Activated T-helper 1 cell treated with anti-CD3 and anti-CD28 coated beads, Interleukin-12 subunit alpha, Interleukin-12 subunit beta, Interleukin-2, Interleukin-4 antibody, amounts not matched to agents 30 ng/mL and 10 ng/mL and 1 ng/mL, durations not matched to agents 14 hours and 24 hours and 36 hours (primary cell): ENCODE results near the gene VSIG10L2. TPM values are rescaled to one million over a fixed set of nuclear protein-coding genes. Genes with fewer than 3 reads are reported as not detected.
"Not testable (repeated sequence)": the region's sequence is repeated elsewhere in the genome, so short reads cannot be mapped to it uniquely, and the experiment has no call there.

ENCODE experiments used
- DNase-seq: peaks from one replicate; pipeline ENCODE4 v3.0.0; 2021; ENCODE audit warnings: low spot score
- H3K27ac Mint-ChIP-seq: one replicate; pipeline ENCODE4 v1.8.0; 2021; ENCODE audit warnings: mild to moderate bottlenecking, mixed read lengths
- H3K27me3 Mint-ChIP-seq: one replicate; pipeline ENCODE4 v1.8.0; 2022; ENCODE audit warnings: mild to moderate bottlenecking, moderate library complexity, mixed read lengths; ENCODE audit not compliant: insufficient read depth
- H3K36me3 Mint-ChIP-seq: one replicate; pipeline ENCODE4 v1.8.0; 2021; ENCODE audit warnings: low read depth, mixed read lengths
- H3K4me1 Mint-ChIP-seq: one replicate; pipeline ENCODE4 v1.8.0; 2021; ENCODE audit warnings: low read depth, mixed read lengths
- H3K4me3 Mint-ChIP-seq: one replicate; pipeline ENCODE4 v1.8.0; 2021; ENCODE audit warnings: mild to moderate bottlenecking, moderate library complexity, mixed read lengths
- H3K9me3 Mint-ChIP-seq: one replicate; pipeline ENCODE4 v1.8.0; 2021; ENCODE audit warnings: mixed read lengths
- intact Hi-C: fragments of 100-400 bp; cut with micrococcal nuclease; formaldehyde crosslinking; loops from one replicate; pipeline ENCODE4 v1.15.1; 2024
- total RNA-seq: library from RNA; stranded (reverse); gene quantifications from 2 replicates; pipeline ENCODE4 v1.2.3, GENCODE V29; 2022

The VSIG10L2 gene
- total RNA-seq, 1 donor from 2014 or later: not detected

- no peaks in the 10 kb centered on the region for H3K9me3 Mint-ChIP-seq
- peaks cover 8% of the 10 kb centered on the region for H3K27me3 Mint-ChIP-seq
- DNase-seq: no peak
- no peak overlapping the region for H3K4me3 Mint-ChIP-seq
- intact Hi-C loops: no loop called here
- H3K4me1 Mint-ChIP-seq: no peaks in the 10 kb centered on the region
- H3K36me3 Mint-ChIP-seq: no peaks in the 10 kb centered on the region
- H3K27ac Mint-ChIP-seq: no peak overlapping the region
Observed at GRCh38 chr11:125971618-125972017, 25.8 kb downstream of the VSIG10L2 start.

- Mint-ChIP-seq H3K9me3 (no peaks in the 10 kb centered on the region), H3K4me1 (no peaks in the 10 kb centered on the region), H3K36me3 (no peaks in the 10 kb centered on the region), H3K4me3 (no peak overlapping the region), H3K27me3 (peaks cover 4% of the 10 kb centered on the region), H3K27ac (no peak overlapping the region)
- no peak for DNase-seq
- intact Hi-C loops: no loop called here
Observed at GRCh38 chr11:125974284-125974683, 28.4 kb downstream of the VSIG10L2 start.

- intact Hi-C loops: no loop called here
- Mint-ChIP-seq H3K4me3 (no peak overlapping the region), H3K4me1 (no peaks in the 10 kb centered on the region), H3K9me3 (no peaks in the 10 kb centered on the region), H3K36me3 (no peaks in the 10 kb centered on the region), H3K27me3 (peaks cover 4% of the 10 kb centered on the region), H3K27ac (no peak overlapping the region)
- DNase-seq: no peak
Observed at GRCh38 chr11:125975634-125976033, 29.8 kb downstream of the VSIG10L2 start.

- H3K4me3 Mint-ChIP-seq: no peak overlapping the region
- DNase-seq: no peak
- peaks cover 4% of the 10 kb centered on the region for H3K27me3 Mint-ChIP-seq
- no peaks in the 10 kb centered on the region for H3K9me3 Mint-ChIP-seq
- intact Hi-C loops: no loop called here
- no peaks in the 10 kb centered on the region for H3K36me3 Mint-ChIP-seq
- H3K4me1 Mint-ChIP-seq: no peaks in the 10 kb centered on the region
- H3K27ac Mint-ChIP-seq: no peak overlapping the region
Observed at GRCh38 chr11:125976156-125976555, 30.3 kb downstream of the VSIG10L2 start.

- Mint-ChIP-seq H3K27ac (no peak overlapping the region), H3K9me3 (no peaks in the 10 kb centered on the region), H3K4me3 (no peak overlapping the region), H3K4me1 (no peaks in the 10 kb centered on the region), H3K27me3 (peaks cover 2% of the 10 kb centered on the region), H3K36me3 (no peaks in the 10 kb centered on the region)
- intact Hi-C loops: no loop called here
- no peak for DNase-seq
Observed at GRCh38 chr11:125977333-125977732, 31.5 kb downstream of the VSIG10L2 start.

- no peaks in the 10 kb centered on the region for H3K36me3 Mint-ChIP-seq
- no peaks in the 10 kb centered on the region for H3K27me3 Mint-ChIP-seq
- no peak for DNase-seq
- intact Hi-C loops: no loop called here
- no peaks in the 10 kb centered on the region for H3K4me1 Mint-ChIP-seq
- no peak overlapping the region for H3K4me3 Mint-ChIP-seq
- H3K9me3 Mint-ChIP-seq: no peaks in the 10 kb centered on the region
- no peak overlapping the region for H3K27ac Mint-ChIP-seq
Observed at GRCh38 chr11:125978181-125978716, 32.4 kb downstream of the VSIG10L2 start.

- Mint-ChIP-seq H3K27me3 (no peaks in the 10 kb centered on the region), H3K9me3 (no peaks in the 10 kb centered on the region), H3K36me3 (no peaks in the 10 kb centered on the region), H3K4me3 (no peak overlapping the region), H3K4me1 (no peaks in the 10 kb centered on the region), H3K27ac (no peak overlapping the region)
- intact Hi-C loops: no loop called here
- DNase-seq: no peak
Observed at GRCh38 chr11:125978778-125979407, 33.0 kb downstream of the VSIG10L2 start.

GRCh38 chr11:125979511-125979910, 33.7 kb downstream of the VSIG10L2 start:
- H3K9me3 Mint-ChIP-seq: no peaks in the 10 kb centered on the region
- DNase-seq: no peak
- intact Hi-C loops: no loop called here
- no peaks in the 10 kb centered on the region for H3K27me3 Mint-ChIP-seq
- no peaks in the 10 kb centered on the region for H3K36me3 Mint-ChIP-seq
- H3K27ac Mint-ChIP-seq: no peak overlapping the region
- no peak overlapping the region for H3K4me3 Mint-ChIP-seq
- H3K4me1 Mint-ChIP-seq: no peaks in the 10 kb centered on the region

GRCh38 chr11:125980436-125980835, 34.6 kb downstream of the VSIG10L2 start:
- H3K9me3 Mint-ChIP-seq: no peaks in the 10 kb centered on the region
- no peaks in the 10 kb centered on the region for H3K4me1 Mint-ChIP-seq
- H3K4me3 Mint-ChIP-seq: no peak overlapping the region
- DNase-seq: no peak
- intact Hi-C loops: no loop called here
- H3K36me3 Mint-ChIP-seq: no peaks in the 10 kb centered on the region
- H3K27ac Mint-ChIP-seq: no peak overlapping the region
- no peaks in the 10 kb centered on the region for H3K27me3 Mint-ChIP-seq

GRCh38 chr11:125982348-125982730, 36.5 kb downstream of the VSIG10L2 start:
- no peak for DNase-seq
- Mint-ChIP-seq H3K36me3 (no peaks in the 10 kb centered on the region), H3K27ac (no peak overlapping the region), H3K27me3 (no peaks in the 10 kb centered on the region), H3K4me3 (no peak overlapping the region), H3K9me3 (no peaks in the 10 kb centered on the region), H3K4me1 (no peaks in the 10 kb centered on the region)
- intact Hi-C loops: no loop called here

GRCh38 chr11:125985956-125986355, 40.1 kb downstream of the VSIG10L2 start:
- H3K36me3 Mint-ChIP-seq, H3K4me1 Mint-ChIP-seq, H3K9me3 Mint-ChIP-seq, intact Hi-C loops, H3K27ac Mint-ChIP-seq, H3K27me3 Mint-ChIP-seq, DNase-seq, H3K4me3 Mint-ChIP-seq: not testable (repeated sequence)

- Mint-ChIP-seq H3K4me1 (no peaks in the 10 kb centered on the region), H3K27ac (no peak overlapping the region), H3K4me3 (no peak overlapping the region), H3K36me3 (no peaks in the 10 kb centered on the region), H3K9me3 (no peaks in the 10 kb centered on the region), H3K27me3 (peaks cover 2% of the 10 kb centered on the region)
- intact Hi-C loops: no loop called here
- no peak for DNase-seq
Observed at GRCh38 chr11:125987066-125987641, 41.3 kb downstream of the VSIG10L2 start.

- Mint-ChIP-seq H3K36me3 (no peaks in the 10 kb centered on the region), H3K9me3 (no peaks in the 10 kb centered on the region), H3K27ac (no peak overlapping the region), H3K4me1 (peaks cover 5% of the 10 kb centered on the region), H3K27me3 (peaks cover 2% of the 10 kb centered on the region), H3K4me3 (no peak overlapping the region)
- DNase-seq: no peak
- intact Hi-C loops: no loop called here
Observed at GRCh38 chr11:125990244-125990643, 44.4 kb downstream of the VSIG10L2 start.
